ENCODE measurements around the gene H1-8. TPM values are rescaled to one million over a fixed set of nuclear protein-coding genes. Genes with fewer than 3 reads are reported as not detected.

The H1-8 gene
- total and polyA plus RNA-seq, 9 of the 15 experiments (the other 6 are each of a cell fraction or from before 2014, with no cell fraction given), result not detected

- Histone ChIP-seq H3K4me1 (replicated peaks in 1 of 2; ENCODE audit: control insufficient read depth in 2 of 2, insufficient read depth in 2 of 2, low read length in 2 of 2) (peaks cover 0 to 24% of the 10 kb centered on the region in 2 experiments; a peak in 2 of 5 replicates), H3K4me3 (no peak overlapping the region), H3K79me2 (ENCODE audit: control insufficient read depth, insufficient read depth, low read length) (no peaks in the 10 kb centered on the region), H4K20me1 (replicated peaks; ENCODE audit: control insufficient read depth, insufficient read depth, low read length) (no peaks in the 10 kb centered on the region), H3K9me1 (ENCODE audit: control insufficient read depth, insufficient read depth, low read length) (no peaks in the 10 kb centered on the region), H3K27me3 (ENCODE audit: control insufficient read depth in 2 of 2, insufficient read depth in 2 of 2, low read length in 2 of 2) (no peaks in the 10 kb centered on the region), H3K36me3 (ENCODE audit: control insufficient read depth, insufficient read depth, low read length) (peaks cover 8% of the 10 kb centered on the region; the same call in 1 of the 3 replicates), H3K9me3 (replicated peaks; ENCODE audit: control insufficient read depth, insufficient read depth, low read depth, low read length) (no peaks in the 10 kb centered on the region), H3K27ac (ENCODE audit: extremely low read depth, low read depth, low read length) (no peak overlapping the region), H3K4me2 (ENCODE audit: insufficient read depth, low read length) (no peak overlapping the region), H2AFZ (ENCODE audit: low read depth, low read length) (no peak overlapping the region), H3K9ac (ENCODE audit: insufficient read depth in 1 of 2, low read depth in 2 of 2, low read length in 2 of 2) (no peak overlapping the region; a peak in 1 of 4 replicates)
- FAIRE-seq, result no peak
- ATAC-seq, result no peak
- ChIA-PET POLR2A (interaction anchor here (0.6 to 0.7 kb wide), 2 partner anchors 11 to 127 kb away, joined by 3 read pairs; no protein-coding TSS in a partner anchor), CTCF (ENCODE audit: low intra/inter-chr PET ratio) (no interaction called here)
- BruUV-seq (replicated peaks), result no TSS peak
- DNase-seq (ENCODE audit: extremely low read depth in 1 of 4, low spot score in 3 of 4), result no peak
- intact Hi-C loops (cut with micrococcal nuclease), result no loop called here
- WGBS (ENCODE audit: insufficient coverage, low coverage, missing lambda C conversion rate), result 28% methylated on average over 3 of the region's 18 CpGs
- no peak for TF ChIP-seq NR3C1 (CRISPR knock-in tag; IDR thresholded peaks at IDR 0.05)
- no peak for TF ChIP-seq ZNF511 (CRISPR knock-in tag; IDR thresholded peaks at IDR 0.05)
- no peak for TF ChIP-seq HINFP (tag; conservative IDR thresholded peaks at IDR 0.05; ENCODE audit: low read depth)
- TF ChIP-seq MTF1 (CRISPR knock-in tag; IDR thresholded peaks at IDR 0.05; ENCODE audit: borderline replicate concordance), result no peak
- no peak for TF ChIP-seq ESRRB (CRISPR knock-in tag; IDR thresholded peaks at IDR 0.05; ENCODE audit: borderline replicate concordance)
- TF ChIP-seq CHD4 (IDR thresholded peaks at IDR 0.05; ENCODE audit: insufficient read depth, insufficient replicate concordance, low read depth, low read length, poor library complexity, severe bottlenecking), result no peak
- TF ChIP-seq ZNF133 (CRISPR knock-in tag; IDR thresholded peaks at IDR 0.05), result no peak
- no peak for TF ChIP-seq RFX7 (CRISPR knock-in tag; IDR thresholded peaks at IDR 0.05)
- no peak for TF ChIP-seq HSF4 (CRISPR knock-in tag; IDR thresholded peaks at IDR 0.05; ENCODE audit: borderline replicate concordance)
- no peak for TF ChIP-seq ETS2 (tag; IDR thresholded peaks at IDR 0.05; ENCODE audit: borderline replicate concordance, poor library complexity, severe bottlenecking)
- no peak for TF ChIP-seq CREB5 (CRISPR knock-in tag; IDR thresholded peaks at IDR 0.05)
- in situ Hi-C loops (cut with MboI), result no loop called here
Measured at GRCh38 chr3:129572603-129573002, 29.6 kb downstream of the H1-8 start.
